B cell (primary cell): ENCODE data around the gene TRIM24. TPM values are rescaled to one million over a fixed set of nuclear protein-coding genes. Genes with fewer than 3 reads are reported as not detected.

Experiments used
- ATAC-seq: fragments of 200-7000 bp; cut with Tn5 transposase; one replicate; pipeline ENCODE4 v1.10.0; 2021; ENCODE audit warnings: low read depth, mild to moderate bottlenecking, moderate number of reproducible peaks, moderate library complexity
- CTCF ChIA-PET: fragments of 350-600 bp; sonication (Branson Sonifier 250); formaldehyde crosslinking; loops from one replicate; lab custom pipeline; 2021; ENCODE audit warnings: antibody characterized with exemption, inconsistent platforms; lab: Charles Lee
- POLR2A ChIA-PET: fragments of 350-600 bp; sonication (Branson Sonifier 250); formaldehyde crosslinking; loops from one replicate; lab custom pipeline; 2021; ENCODE audit warnings: antibody characterized with exemption; lab: Charles Lee
- DNase-seq: peaks from one replicate; pipeline ENCODE4 v3.0.0; 2013
- H2AFZ ChIP-seq: 2 replicates; pipeline ENCODE4 v1.6.1; 2012; ENCODE audit warnings: mild to moderate bottlenecking, low read depth, low read length; ENCODE audit not compliant: insufficient read depth, poor library complexity, severe bottlenecking
- H3K27ac ChIP-seq, 2 donors: 1 replicate in 1 of 2; 2 replicates in 1 of 2; pipeline ENCODE4 v1.5.1; 2012 to 2013; ENCODE audit warnings: low read length in 2 of 2, mild to moderate bottlenecking in 2 of 2, moderate library complexity in 1 of 2
- H3K27me3 ChIP-seq, 4 experiments: fragments of 200-600 bp in 1 of 4; sonication (generic) in 1 of 4; replicated peaks in 1 of 4; 1 replicate in 2 of 4; 2 replicates in 2 of 4; pipeline versions ENCODE4 v1.6.1 to v1.7.0; 2013 to 2016; ENCODE audit warnings: low read length in 3 of 4, mild to moderate bottlenecking in 2 of 4, mixed read lengths in 1 of 4, moderate library complexity in 1 of 4; ENCODE audit not compliant: insufficient read depth in 4 of 4, control insufficient read depth in 3 of 4; ENCODE audit errors: control extremely low read depth in 1 of 4
- H3K36me3 ChIP-seq, 2 experiments: replicated peaks in 1 of 2; 1 replicate in 1 of 2; 2 replicates in 1 of 2; pipeline versions ENCODE4 v1.6.1 to v1.7.1; 2013; ENCODE audit warnings: low read length in 1 of 2; ENCODE audit not compliant: insufficient read depth in 2 of 2, control insufficient read depth in 1 of 2; ENCODE audit errors: control extremely low read depth in 1 of 2, extremely low read depth in 1 of 2
- H3K4me1 ChIP-seq, 2 donors: fragments of 200-600 bp in 1 of 2; sonication (generic) in 1 of 2; 1 replicate in 1 of 2; 2 replicates in 1 of 2; pipeline versions ENCODE4 v1.5.1 to v1.6.1; 2013 to 2017; ENCODE audit warnings: low read length in 2 of 2; ENCODE audit not compliant: control insufficient read depth in 2 of 2, insufficient read depth in 2 of 2
- H3K4me2 ChIP-seq: replicated peaks from 2 replicates; pipeline ENCODE3; 2012; ENCODE audit warnings: mild to moderate bottlenecking, low read depth, low read length; ENCODE audit not compliant: poor library complexity, severe bottlenecking
- H3K4me3 ChIP-seq, 5 experiments: fragments of 200-600 bp in 1 of 5; sonication (generic) in 1 of 5; 1 replicate in 3 of 5; 2 replicates in 2 of 5; pipeline versions ENCODE4 v1.5.1 to v1.7.0; 2011 to 2016; ENCODE audit warnings: low read length in 4 of 5, mild to moderate bottlenecking in 4 of 5, low read depth in 2 of 5, control low read depth in 1 of 5, moderate library complexity in 1 of 5; ENCODE audit not compliant: insufficient read depth in 1 of 5; ENCODE audit errors: control extremely low read depth in 1 of 5, extremely low read depth in 1 of 5
- H3K79me2 ChIP-seq: fragments of 200-600 bp; sonication (generic); one replicate; pipeline ENCODE4 v1.6.0; 2016; ENCODE audit warnings: low read length; ENCODE audit not compliant: control insufficient read depth, insufficient read depth
- H3K9ac ChIP-seq: fragments of 200-600 bp; sonication (generic); 2 replicates; pipeline ENCODE4 v1.6.1; 2017; ENCODE audit warnings: mild to moderate bottlenecking, low read length, moderate library complexity
- H3K9me3 ChIP-seq, 3 donors: one replicate each; pipeline versions ENCODE4 v1.6.1 to v1.7.1; 2013; ENCODE audit warnings: low read length in 2 of 3; ENCODE audit not compliant: control insufficient read depth in 2 of 3, insufficient read depth in 1 of 3; ENCODE audit errors: control extremely low read depth in 1 of 3
- H4K20me1 ChIP-seq: 2 replicates; pipeline ENCODE4 v1.6.0; 2012; ENCODE audit warnings: mild to moderate bottlenecking, low read length; ENCODE audit not compliant: insufficient read depth, control insufficient read depth, poor library complexity, severe bottlenecking
- H3K27ac Mint-ChIP-seq: one replicate; pipeline ENCODE4 v1.8.0; 2021; ENCODE audit warnings: mixed read lengths
- H3K27me3 Mint-ChIP-seq: one replicate; pipeline ENCODE4 v1.8.0; 2021; ENCODE audit warnings: mixed read lengths
- H3K4me1 Mint-ChIP-seq: one replicate; pipeline ENCODE4 v1.8.0; 2021; ENCODE audit warnings: mixed read lengths
- H3K4me3 Mint-ChIP-seq: one replicate; pipeline ENCODE4 v1.8.0; 2021; ENCODE audit warnings: mixed read lengths
- H3K9me3 Mint-ChIP-seq: one replicate; pipeline ENCODE4 v1.8.0; 2022; ENCODE audit warnings: mixed read lengths; ENCODE audit not compliant: insufficient read depth
- EZH2 ChIP-seq: IDR thresholded peaks from 2 replicates; pipeline ENCODE4 v1.6.1; 2012; ENCODE audit warnings: borderline replicate concordance, low read depth, mild to moderate bottlenecking, moderate library complexity, low read length; ENCODE audit not compliant: insufficient read depth, poor library complexity, severe bottlenecking
- WGBS: methylation state at CpG from one replicate; pipeline ENCODE4 v1.1.5; 2013; ENCODE audit warnings: missing lambda C conversion rate; ENCODE audit not compliant: insufficient coverage; 5-methylcytosine and 5-hydroxymethylcytosine counted together
- intact Hi-C: fragments of 100-400 bp; cut with micrococcal nuclease; formaldehyde crosslinking; loops from one replicate; pipeline ENCODE4 v1.10.0; 2022
- polyA plus RNA-seq: library from polyadenylated mRNA; depleted of rRNA; stranded (reverse); fragments of >200 nt; gene quantifications from 2 replicates; pipeline ENCODE4 v1.2.3, GENCODE V29; 2012
- total RNA-seq, 2 donors: library from RNA; stranded (reverse); fragments of 120-200 nt in 1 of 2; gene quantifications; 1 replicate in 1 of 2; 2 replicates in 1 of 2; pipeline versions ENCODE4 v1.2.3 to v1.2.4, GENCODE V29; 2013 to 2022
- TF ChIP-seq, protein P1 (sequence below): fragments of 200-600 bp; IDR thresholded peaks from one replicate; pipeline ENCODE4 v1.8.0; 2022; ENCODE audit warnings: antibody characterized with exemption, mild to moderate bottlenecking

Gene TRIM24
- total and polyA plus RNA-seq, 2 donors (not counting 1 experiment from before 2014, with no cell fraction given) = 3.7 to 18.7 TPM

DNA sequence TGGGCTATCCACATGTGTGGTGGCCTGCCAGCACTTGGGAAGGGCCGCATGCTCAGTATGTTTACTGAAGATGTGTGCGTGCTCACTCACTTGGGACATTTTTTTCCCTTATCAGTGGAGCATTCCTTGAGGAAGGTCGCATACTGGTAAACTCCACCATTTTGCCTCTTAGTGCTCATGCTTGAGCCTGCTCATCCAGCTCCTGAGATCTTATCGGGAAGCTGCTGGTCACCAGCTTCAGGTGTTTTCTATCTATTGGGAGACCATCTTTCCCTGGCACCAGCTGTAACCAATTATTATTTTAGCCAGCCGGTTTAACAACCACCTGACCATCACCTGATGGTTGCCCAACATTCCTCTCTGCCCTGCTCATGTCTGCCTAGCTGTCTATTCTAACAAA lies 35.0 kb upstream of the TRIM24 start:
- H4K20me1 ChIP-seq = no peaks in the 10 kb centered on the region
- H3K4me1 Mint-ChIP-seq = no peaks in the 10 kb centered on the region
- CTCF ChIA-PET = no interaction called here
- intact Hi-C loops = no loop called here
- POLR2A ChIA-PET = no interaction called here
- H3K4me1 ChIP-seq = no peaks in the 10 kb centered on the region
- H3K4me2 ChIP-seq = no peak overlapping the region
- no peak overlapping the region for H3K27ac ChIP-seq
- peaks cover 3% of the 10 kb centered on the region for H3K27me3 Mint-ChIP-seq
- H2AFZ ChIP-seq = no peak overlapping the region
- H3K4me3 ChIP-seq = no peak overlapping the region
- peaks cover 15% of the 10 kb centered on the region for H3K9me3 Mint-ChIP-seq
- no peak overlapping the region for H3K4me3 Mint-ChIP-seq
- no peaks in the 10 kb centered on the region for H3K79me2 ChIP-seq
- no peak overlapping the region for H3K9ac ChIP-seq
- WGBS = 95% methylated on average over 4 of the region's 5 CpGs
- H3K27ac Mint-ChIP-seq = no peak overlapping the region
- H3K36me3 ChIP-seq = no peaks in the 10 kb centered on the region
- no peak for TF ChIP-seq EZH2
- H3K9me3 ChIP-seq = peaks cover 1 to 31% (median 12%) of the 10 kb centered on the region in 3 donors
- no peak for ATAC-seq
- no peak for DNase-seq
- H3K27me3 ChIP-seq = peaks cover 0 to 3% (median 0%) of the 10 kb centered on the region in 4 experiments

DNA sequence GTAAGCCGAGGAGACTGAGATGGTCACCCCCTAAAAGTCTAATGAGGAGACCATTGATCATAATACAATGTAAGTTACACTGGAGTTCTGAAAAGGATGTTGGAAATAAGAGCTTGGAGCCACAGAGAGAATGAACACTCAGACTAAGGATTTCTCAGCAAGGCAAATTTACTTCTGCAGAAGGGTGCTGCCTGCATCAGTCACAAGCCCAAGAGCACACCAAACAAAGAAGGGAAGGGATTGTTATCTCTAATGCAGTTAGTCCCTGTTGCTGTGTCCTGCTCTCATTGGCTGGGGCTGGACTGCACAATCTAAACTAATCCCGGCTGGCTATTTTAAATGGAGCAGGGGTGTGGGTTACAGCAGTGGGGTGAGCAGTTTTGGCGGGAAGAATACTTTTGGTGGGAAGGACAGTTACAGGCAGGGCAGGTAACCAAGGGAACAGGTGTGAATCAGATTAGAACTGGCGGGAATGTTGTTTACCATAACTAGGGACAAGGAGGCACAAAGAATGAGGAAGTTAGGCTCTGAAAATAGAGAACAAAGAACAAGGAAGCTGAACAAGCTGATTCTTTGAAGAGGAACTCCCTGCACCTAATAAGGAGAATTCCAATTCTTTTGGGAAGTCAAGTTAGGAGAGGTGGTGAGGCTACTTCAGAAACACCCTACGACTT lies 30.3 kb upstream of the TRIM24 start:
- H3K27me3 Mint-ChIP-seq = no peaks in the 10 kb centered on the region
- H2AFZ ChIP-seq = no peak overlapping the region
- peaks cover 15% of the 10 kb centered on the region for H3K9me3 Mint-ChIP-seq
- H3K9ac ChIP-seq = no peak overlapping the region
- no peaks in the 10 kb centered on the region for H3K79me2 ChIP-seq
- no peaks in the 10 kb centered on the region for H3K36me3 ChIP-seq
- no peak for TF ChIP-seq EZH2
- TF ChIP-seq, protein P1, sequence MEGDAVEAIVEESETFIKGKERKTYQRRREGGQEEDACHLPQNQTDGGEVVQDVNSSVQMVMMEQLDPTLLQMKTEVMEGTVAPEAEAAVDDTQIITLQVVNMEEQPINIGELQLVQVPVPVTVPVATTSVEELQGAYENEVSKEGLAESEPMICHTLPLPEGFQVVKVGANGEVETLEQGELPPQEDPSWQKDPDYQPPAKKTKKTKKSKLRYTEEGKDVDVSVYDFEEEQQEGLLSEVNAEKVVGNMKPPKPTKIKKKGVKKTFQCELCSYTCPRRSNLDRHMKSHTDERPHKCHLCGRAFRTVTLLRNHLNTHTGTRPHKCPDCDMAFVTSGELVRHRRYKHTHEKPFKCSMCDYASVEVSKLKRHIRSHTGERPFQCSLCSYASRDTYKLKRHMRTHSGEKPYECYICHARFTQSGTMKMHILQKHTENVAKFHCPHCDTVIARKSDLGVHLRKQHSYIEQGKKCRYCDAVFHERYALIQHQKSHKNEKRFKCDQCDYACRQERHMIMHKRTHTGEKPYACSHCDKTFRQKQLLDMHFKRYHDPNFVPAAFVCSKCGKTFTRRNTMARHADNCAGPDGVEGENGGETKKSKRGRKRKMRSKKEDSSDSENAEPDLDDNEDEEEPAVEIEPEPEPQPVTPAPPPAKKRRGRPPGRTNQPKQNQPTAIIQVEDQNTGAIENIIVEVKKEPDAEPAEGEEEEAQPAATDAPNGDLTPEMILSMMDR = no peak
- ChIA-PET CTCF (no interaction called here), POLR2A (no interaction called here)
- no peaks in the 10 kb centered on the region for H3K4me1 ChIP-seq
- no peak overlapping the region for H3K27ac ChIP-seq
- intact Hi-C loops = no loop called here
- no peaks in the 10 kb centered on the region for H4K20me1 ChIP-seq
- no peak for DNase-seq
- peaks cover 0 to 3% (median 0%) of the 10 kb centered on the region in 4 experiments for H3K27me3 ChIP-seq
- H3K4me2 ChIP-seq = no peak overlapping the region
- H3K27ac Mint-ChIP-seq = no peak overlapping the region
- H3K9me3 ChIP-seq = peaks cover 1 to 38% (median 24%) of the 10 kb centered on the region in 3 donors
- ATAC-seq = no peak
- no peak overlapping the region for H3K4me3 ChIP-seq
- no peak overlapping the region for H3K4me3 Mint-ChIP-seq
- WGBS = 100% methylated on average over 3 of the region's 5 CpGs
- H3K4me1 Mint-ChIP-seq = no peaks in the 10 kb centered on the region
